ENCODE measurements around the gene USP6NL. TPM values are rescaled to one million over a fixed set of nuclear protein-coding genes. Genes with fewer than 3 reads are reported as not detected.

Gene USP6NL
- total and polyA plus RNA-seq, 8 donors, result 2.2 to 10.4 (median 5.1) TPM

DNA sequence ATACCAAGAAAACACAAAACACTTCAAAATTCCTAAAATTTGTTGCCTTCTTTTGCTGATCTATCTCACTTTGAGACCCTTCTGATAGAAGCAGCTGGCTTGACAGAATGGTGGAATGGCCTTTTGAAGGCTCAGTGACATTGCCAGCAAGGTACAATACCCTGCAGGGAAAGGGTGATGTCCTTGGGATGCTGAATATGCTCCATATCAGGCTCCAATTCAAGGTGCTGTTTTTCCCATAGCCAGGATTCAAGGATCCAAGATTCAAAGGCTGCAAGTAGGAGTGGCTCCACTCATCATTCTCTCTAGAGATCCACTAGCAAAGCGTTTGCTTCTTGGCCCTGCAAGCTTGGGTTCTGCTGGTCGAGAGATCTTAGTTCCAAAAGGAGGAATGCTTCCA is 120.4 kb downstream of the USP6NL start:
- TF ChIP-seq, protein P1, sequence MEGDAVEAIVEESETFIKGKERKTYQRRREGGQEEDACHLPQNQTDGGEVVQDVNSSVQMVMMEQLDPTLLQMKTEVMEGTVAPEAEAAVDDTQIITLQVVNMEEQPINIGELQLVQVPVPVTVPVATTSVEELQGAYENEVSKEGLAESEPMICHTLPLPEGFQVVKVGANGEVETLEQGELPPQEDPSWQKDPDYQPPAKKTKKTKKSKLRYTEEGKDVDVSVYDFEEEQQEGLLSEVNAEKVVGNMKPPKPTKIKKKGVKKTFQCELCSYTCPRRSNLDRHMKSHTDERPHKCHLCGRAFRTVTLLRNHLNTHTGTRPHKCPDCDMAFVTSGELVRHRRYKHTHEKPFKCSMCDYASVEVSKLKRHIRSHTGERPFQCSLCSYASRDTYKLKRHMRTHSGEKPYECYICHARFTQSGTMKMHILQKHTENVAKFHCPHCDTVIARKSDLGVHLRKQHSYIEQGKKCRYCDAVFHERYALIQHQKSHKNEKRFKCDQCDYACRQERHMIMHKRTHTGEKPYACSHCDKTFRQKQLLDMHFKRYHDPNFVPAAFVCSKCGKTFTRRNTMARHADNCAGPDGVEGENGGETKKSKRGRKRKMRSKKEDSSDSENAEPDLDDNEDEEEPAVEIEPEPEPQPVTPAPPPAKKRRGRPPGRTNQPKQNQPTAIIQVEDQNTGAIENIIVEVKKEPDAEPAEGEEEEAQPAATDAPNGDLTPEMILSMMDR (IDR thresholded peaks at IDR 0.05), result no peak
- Histone ChIP-seq H3K27me3 (no peaks in the 10 kb centered on the region), H3K4me3 (no peak overlapping the region), H3K4me1 (no peaks in the 10 kb centered on the region), H3K36me3 (no peaks in the 10 kb centered on the region), H3K9me3 (no peaks in the 10 kb centered on the region), H3K27ac (no peak overlapping the region)
- peak in 3 of 4 donors; percentile 68 to 83 (median 69) for ATAC-seq
- intact Hi-C loops (cut with DNase I), result no loop called here
- no peak for FAIRE-seq
- WGBS, 2 donors, result 49 to 51% methylated on average over 2 of the region's 2 CpGs
- no peak for DNase-seq

DNA sequence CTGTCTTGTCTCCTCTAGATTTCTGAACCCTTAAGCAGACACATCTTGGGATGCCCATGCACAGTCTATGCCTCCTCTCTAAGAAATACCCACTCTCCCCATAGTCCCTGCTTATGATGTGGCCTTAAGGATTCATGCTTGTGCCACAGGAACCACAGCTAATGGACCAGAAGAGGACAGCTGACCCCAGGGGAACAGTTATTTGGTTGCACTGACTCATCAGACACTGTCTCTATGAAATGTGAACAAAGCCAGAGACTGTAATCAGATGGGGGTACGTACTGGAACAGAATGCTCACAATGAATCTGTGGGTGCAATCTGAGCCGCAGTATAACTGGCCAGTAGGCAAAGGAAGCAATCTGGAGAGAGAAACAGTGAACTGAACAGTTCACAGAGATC is 121.9 kb downstream of the USP6NL start:
- 91 to 94% methylated on average over 2 of the region's 2 CpGs for WGBS, 2 donors
- H3K27ac ChIP-seq, result no peak overlapping the region
- TF ChIP-seq, protein P1 (IDR thresholded peaks at IDR 0.05), result no peak
- ATAC-seq, result no peak
- H3K27me3 ChIP-seq, result no peaks in the 10 kb centered on the region
- H3K9me3 ChIP-seq, result no peaks in the 10 kb centered on the region
- intact Hi-C loops (cut with DNase I), result no loop called here
- peaks cover 0 to 7% (median 0%) of the 10 kb centered on the region in 3 donors for H3K36me3 ChIP-seq
- H3K4me1 ChIP-seq, result no peaks in the 10 kb centered on the region
- FAIRE-seq, result no peak
- DNase-seq, result no peak
- H3K4me3 ChIP-seq, result no peak overlapping the region

DNA sequence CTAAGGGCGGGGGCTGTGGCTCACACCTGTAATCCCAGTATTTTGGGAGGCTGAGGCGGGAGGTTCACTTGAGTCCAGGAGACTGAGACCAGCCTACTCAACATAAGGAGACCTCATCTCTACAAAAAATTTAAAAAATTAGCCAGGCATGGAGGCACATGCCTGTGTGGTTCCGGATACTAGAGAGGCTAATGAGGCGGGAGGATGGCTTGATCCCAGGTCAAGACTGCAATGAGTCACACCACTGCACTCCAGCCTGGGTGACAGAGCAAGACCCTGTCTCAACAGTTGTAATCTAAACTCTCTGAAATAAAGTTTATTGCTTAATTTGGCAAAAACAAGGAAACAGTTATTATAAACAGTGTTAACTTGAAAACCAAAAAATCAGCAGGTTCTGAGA is 123.3 kb downstream of the USP6NL start:
- FAIRE-seq (no peak), ATAC-seq (no peak), DNase-seq (no peak)
- Histone ChIP-seq H3K27ac (no peak overlapping the region), H3K36me3 (peaks cover 0 to 10% (median 0%) of the 10 kb centered on the region in 3 donors), H3K4me1 (no peaks in the 10 kb centered on the region), H3K27me3 (no peaks in the 10 kb centered on the region), H3K9me3 (no peaks in the 10 kb centered on the region), H3K4me3 (no peak overlapping the region)
- intact Hi-C loops (cut with DNase I), result no loop called here
- TF ChIP-seq, protein P1 (IDR thresholded peaks at IDR 0.05), result no peak
- 95 to 98% methylated on average over 4 of the region's 4 CpGs for WGBS, 2 donors

DNA sequence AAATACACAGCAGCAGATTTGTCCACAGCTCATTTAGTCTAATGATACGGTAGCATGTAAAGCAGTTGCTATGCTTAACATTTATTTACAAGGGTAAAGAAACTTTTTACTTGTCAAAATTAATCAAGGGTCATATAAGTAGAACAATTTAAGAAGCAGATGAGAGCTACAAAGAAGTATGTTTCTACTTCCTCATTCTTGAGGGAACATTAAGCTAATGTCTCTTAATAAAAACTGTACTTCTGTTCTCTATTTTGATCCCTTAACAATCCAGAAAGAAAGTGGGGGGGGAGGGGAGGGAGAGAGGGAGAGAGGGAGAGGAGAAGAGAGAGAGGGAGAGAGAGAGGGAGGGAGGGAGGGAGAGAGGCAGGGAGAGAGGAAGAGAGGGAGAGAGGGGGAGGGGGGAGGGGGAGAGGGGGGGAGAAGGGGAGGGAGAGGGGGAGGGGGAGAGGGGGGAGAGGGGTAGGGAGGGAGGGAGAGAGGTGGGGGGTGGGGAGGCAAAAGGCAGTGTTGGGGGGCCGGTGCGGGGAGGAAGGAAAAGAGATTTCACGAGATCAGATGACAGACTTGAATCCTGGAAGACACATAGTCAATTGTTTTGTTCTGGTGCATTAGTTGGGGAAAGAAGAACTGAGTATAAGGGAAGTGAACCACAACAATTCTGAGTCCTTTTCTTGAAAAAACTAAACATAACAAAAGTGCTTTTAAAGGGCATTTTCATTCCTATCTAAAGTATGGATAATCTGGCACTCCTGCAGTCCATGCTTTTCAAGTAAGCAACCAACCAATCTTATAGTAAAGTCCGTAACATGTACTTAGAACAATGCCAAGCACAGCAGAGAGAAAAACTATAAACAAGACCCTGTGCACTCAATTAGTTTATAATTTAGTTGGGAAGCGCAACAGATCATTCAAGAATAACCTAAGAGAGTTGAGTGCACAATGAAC is 128.0 kb downstream of the USP6NL start:
- Histone ChIP-seq H3K9me3 (no peaks in the 10 kb centered on the region), H3K4me3 (no peak overlapping the region), H3K27me3 (no peaks in the 10 kb centered on the region), H3K4me1 (no peaks in the 10 kb centered on the region), H3K27ac (no peak overlapping the region), H3K36me3 (peaks cover 0 to 13% (median 0%) of the 10 kb centered on the region in 3 donors)
- no peak for FAIRE-seq
- 88 to 94% methylated on average over 6 of the region's 6 CpGs for WGBS, 2 donors
- TF ChIP-seq, protein P1 (IDR thresholded peaks at IDR 0.05), result no peak
- no peak for DNase-seq
- ATAC-seq, result peak in 1 of 4 donors; percentile 39
- intact Hi-C loops (cut with DNase I), result no loop called here

DNA sequence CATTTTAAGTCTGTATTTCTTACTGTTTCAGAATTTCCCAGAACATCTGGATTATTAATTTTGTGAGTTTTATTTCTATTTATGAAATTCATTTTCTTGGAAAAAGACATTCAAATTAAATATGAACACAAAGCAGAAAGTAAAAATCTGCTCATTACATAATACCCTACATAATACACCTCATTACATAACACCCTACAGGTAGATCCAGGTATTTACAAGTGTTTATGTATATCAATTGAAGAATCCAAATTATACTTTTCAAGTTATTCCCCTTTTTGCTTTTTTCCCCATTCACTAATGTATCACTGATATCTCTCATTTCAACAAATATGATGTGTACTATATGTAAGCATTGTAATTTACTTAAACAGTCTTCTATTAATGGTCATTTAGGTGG is 129.1 kb downstream of the USP6NL start:
- Histone ChIP-seq H3K4me1 (no peaks in the 10 kb centered on the region), H3K27ac (no peak overlapping the region), H3K4me3 (no peak overlapping the region), H3K36me3 (peaks cover 0 to 13% (median 0%) of the 10 kb centered on the region in 3 donors), H3K9me3 (no peaks in the 10 kb centered on the region), H3K27me3 (no peaks in the 10 kb centered on the region)
- ATAC-seq (no peak), FAIRE-seq (no peak), DNase-seq (no peak)
- TF ChIP-seq, protein P1 (IDR thresholded peaks at IDR 0.05), result no peak
- intact Hi-C loops (cut with DNase I), result no loop called here
